HUES6 (cell line): Measurements from ENCODE around the gene GPM6B.

Experiments used
- H3K27ac ChIP-seq: 2 replicates; pipeline ENCODE4 v1.7.0; 2013; ENCODE audit warnings: low read depth, mild to moderate bottlenecking, low read length, inconsistent platforms
- H3K27me3 ChIP-seq: 2 replicates; pipeline ENCODE4 v1.6.1; 2013; ENCODE audit warnings: low read length; ENCODE audit not compliant: control insufficient read depth, insufficient read depth
- H3K36me3 ChIP-seq: 2 replicates; pipeline ENCODE4 v1.6.1; 2013; ENCODE audit warnings: low read length; ENCODE audit not compliant: control insufficient read depth, insufficient read depth
- H3K4me1 ChIP-seq: 2 replicates; pipeline ENCODE4 v1.6.1; 2013; ENCODE audit warnings: low read length; ENCODE audit not compliant: control insufficient read depth, insufficient read depth
- H3K4me3 ChIP-seq: 2 replicates; pipeline ENCODE4 v1.5.1; 2013; ENCODE audit warnings: low read depth, low read length
- H3K9ac ChIP-seq: one replicate; pipeline ENCODE4 v1.6.1; 2013; ENCODE audit warnings: mild to moderate bottlenecking, low read length
- H3K9me3 ChIP-seq: 2 replicates; pipeline ENCODE4 v1.6.1; 2013; ENCODE audit warnings: low read depth, low read length; ENCODE audit not compliant: control insufficient read depth, insufficient read depth

Gene GPM6B

GRCh38 chrX:13816643-13817627 lies at the start of gene GPM6B:
Gene GPM6B, minus strand, starts transcription at chrX:13817093. Its CDS starts 189 bp downstream, at chrX:13816904.
- Histone ChIP-seq H3K9ac (no peak within 1 kb of the TSS), H3K4me3 (0 out of 2 replicates have a peak within 1 kb of the TSS, but pooled peaks have one; percentile 27), H3K27ac (no peak within 1 kb of the TSS), H3K27me3 (no peaks in the 10 kb centered on the region; the same call in 1 of the 2 replicates), H3K4me1 (peaks cover 25% of the 10 kb centered on the region), H3K9me3 (no peaks in the 10 kb centered on the region), H3K36me3 (no peaks in the 10 kb centered on the region)

GRCh38 chrX:13864264-13864663 lies 47.4 kb upstream of the GPM6B start:
- no peak overlapping the region for H3K27ac ChIP-seq
- no peaks in the 10 kb centered on the region for H3K27me3 ChIP-seq

GRCh38 chrX:13863324-13863723 lies 46.4 kb upstream of the GPM6B start:
- Histone ChIP-seq H3K27me3 (no peaks in the 10 kb centered on the region), H3K4me3 (no peak overlapping the region), H3K9me3 (no peaks in the 10 kb centered on the region), H3K4me1 (peaks cover 5% of the 10 kb centered on the region), H3K9ac (no peak overlapping the region), H3K27ac (no peak overlapping the region), H3K36me3 (no peaks in the 10 kb centered on the region)

More at GRCh38 chrX:13864264-13864663, 47.4 kb upstream of the GPM6B start:
- H3K4me1 ChIP-seq: peaks cover 5% of the 10 kb centered on the region
- no peaks in the 10 kb centered on the region for H3K9me3 ChIP-seq
- H3K9ac ChIP-seq: no peak overlapping the region
- H3K4me3 ChIP-seq: no peak overlapping the region
- no peaks in the 10 kb centered on the region for H3K36me3 ChIP-seq

GRCh38 chrX:13859724-13860123 lies 42.8 kb upstream of the GPM6B start:
- Histone ChIP-seq H3K36me3 (no peaks in the 10 kb centered on the region), H3K9ac (no peak overlapping the region), H3K4me3 (no peak overlapping the region), H3K9me3 (no peaks in the 10 kb centered on the region), H3K27ac (no peak overlapping the region), H3K4me1 (peaks cover 14% of the 10 kb centered on the region), H3K27me3 (no peaks in the 10 kb centered on the region; the same call in 1 of the 2 replicates)

- H3K27ac ChIP-seq: no peak overlapping the region
- no peaks in the 10 kb centered on the region for H3K36me3 ChIP-seq
- H3K4me3 ChIP-seq: no peak overlapping the region
- H3K27me3 ChIP-seq: no peaks in the 10 kb centered on the region; the same call in 1 of the 2 replicates
- H3K9me3 ChIP-seq: no peaks in the 10 kb centered on the region
- no peak overlapping the region for H3K9ac ChIP-seq
- H3K4me1 ChIP-seq: peaks cover 14% of the 10 kb centered on the region
Measured at GRCh38 chrX:13857804-13858203, 40.9 kb upstream of the GPM6B start.

- Histone ChIP-seq H3K4me1 (peaks cover 14% of the 10 kb centered on the region), H3K4me3 (no peak overlapping the region; the same call in 1 of the 2 replicates), H3K9ac (no peak overlapping the region), H3K27ac (no peak overlapping the region), H3K9me3 (no peaks in the 10 kb centered on the region), H3K27me3 (no peaks in the 10 kb centered on the region; the same call in 1 of the 2 replicates), H3K36me3 (no peaks in the 10 kb centered on the region)
Measured at GRCh38 chrX:13855689-13856450, 39.0 kb upstream of the GPM6B start.

GRCh38 chrX:13854003-13854402 lies 37.1 kb upstream of the GPM6B start:
- Histone ChIP-seq H3K9me3 (no peaks in the 10 kb centered on the region), H3K4me3 (no peak overlapping the region), H3K27me3 (peaks cover 4% of the 10 kb centered on the region; the same call in 1 of the 2 replicates), H3K4me1 (peaks cover 14% of the 10 kb centered on the region), H3K36me3 (no peaks in the 10 kb centered on the region), H3K9ac (no peak overlapping the region), H3K27ac (no peak overlapping the region)

GRCh38 chrX:13852001-13852695 lies 35.3 kb upstream of the GPM6B start:
- H3K27me3 ChIP-seq: peaks cover 4% of the 10 kb centered on the region; the same call in 1 of the 2 replicates
- H3K9me3 ChIP-seq: no peaks in the 10 kb centered on the region

GRCh38 chrX:13845721-13846378 lies 29.0 kb upstream of the GPM6B start:
- Histone ChIP-seq H3K4me1 (peaks cover 4% of the 10 kb centered on the region; the same call in 1 of the 2 replicates), H3K4me3 (no peak overlapping the region), H3K27me3 (peaks cover 4% of the 10 kb centered on the region; the same call in 1 of the 2 replicates), H3K36me3 (no peaks in the 10 kb centered on the region), H3K9me3 (no peaks in the 10 kb centered on the region), H3K9ac (no peak overlapping the region), H3K27ac (no peak overlapping the region)

More at GRCh38 chrX:13852001-13852695, 35.3 kb upstream of the GPM6B start:
- no peak overlapping the region for H3K27ac ChIP-seq
- no peak overlapping the region for H3K4me3 ChIP-seq
- H3K36me3 ChIP-seq: no peaks in the 10 kb centered on the region
- H3K4me1 ChIP-seq: peaks cover 8% of the 10 kb centered on the region
- H3K9ac ChIP-seq: no peak overlapping the region

GRCh38 chrX:13843150-13843721 lies 26.3 kb upstream of the GPM6B start:
- no peaks in the 10 kb centered on the region for H3K9me3 ChIP-seq

More at GRCh38 chrX:13843150-13843721, 26.3 kb upstream of the GPM6B start:
- no peaks in the 10 kb centered on the region for H3K36me3 ChIP-seq
- peaks cover 21% of the 10 kb centered on the region for H3K4me1 ChIP-seq
- no peaks in the 10 kb centered on the region; the same call in 1 of the 2 replicates for H3K27me3 ChIP-seq
- H3K27ac ChIP-seq: no peak overlapping the region
- no peak overlapping the region for H3K4me3 ChIP-seq
- no peak overlapping the region for H3K9ac ChIP-seq
